Activated naive CD4-positive, alpha-beta T cell treated with anti-CD3 and anti-CD28 coated beads, Interleukin-2, amount 10 ng/mL, durations not matched to agents 7 days and 5 days (primary cell): ENCODE measurements around the gene CHD3.

Source experiments
- CTCF ChIA-PET: fragments of 350-600 bp; sonication (Branson Sonifier 250); formaldehyde crosslinking; loops from one replicate; lab custom pipeline; 2021; ENCODE audit warnings: antibody characterized with exemption; lab: Charles Lee
- DNase-seq: peaks from one replicate; pipeline ENCODE4 v3.0.0-alpha.2; 2020
- H3K27ac Mint-ChIP-seq: one replicate; pipeline ENCODE4 v1.8.0; 2021; ENCODE audit warnings: mild to moderate bottlenecking, moderate library complexity, mixed read lengths
- H3K27me3 Mint-ChIP-seq: one replicate; pipeline ENCODE4 v1.8.0; 2021; ENCODE audit warnings: mild to moderate bottlenecking, mixed read lengths
- H3K36me3 Mint-ChIP-seq: one replicate; pipeline ENCODE4 v1.8.0; 2021; ENCODE audit warnings: mixed read lengths
- H3K4me1 Mint-ChIP-seq: one replicate; pipeline ENCODE4 v1.8.0; 2021; ENCODE audit warnings: mixed read lengths
- H3K4me3 Mint-ChIP-seq: one replicate; pipeline ENCODE4 v1.8.0; 2021; ENCODE audit warnings: mild to moderate bottlenecking, moderate library complexity, mixed read lengths
- H3K9me3 Mint-ChIP-seq: one replicate; pipeline ENCODE4 v1.8.0; 2021; ENCODE audit warnings: mixed read lengths

The CHD3 gene

DNA sequence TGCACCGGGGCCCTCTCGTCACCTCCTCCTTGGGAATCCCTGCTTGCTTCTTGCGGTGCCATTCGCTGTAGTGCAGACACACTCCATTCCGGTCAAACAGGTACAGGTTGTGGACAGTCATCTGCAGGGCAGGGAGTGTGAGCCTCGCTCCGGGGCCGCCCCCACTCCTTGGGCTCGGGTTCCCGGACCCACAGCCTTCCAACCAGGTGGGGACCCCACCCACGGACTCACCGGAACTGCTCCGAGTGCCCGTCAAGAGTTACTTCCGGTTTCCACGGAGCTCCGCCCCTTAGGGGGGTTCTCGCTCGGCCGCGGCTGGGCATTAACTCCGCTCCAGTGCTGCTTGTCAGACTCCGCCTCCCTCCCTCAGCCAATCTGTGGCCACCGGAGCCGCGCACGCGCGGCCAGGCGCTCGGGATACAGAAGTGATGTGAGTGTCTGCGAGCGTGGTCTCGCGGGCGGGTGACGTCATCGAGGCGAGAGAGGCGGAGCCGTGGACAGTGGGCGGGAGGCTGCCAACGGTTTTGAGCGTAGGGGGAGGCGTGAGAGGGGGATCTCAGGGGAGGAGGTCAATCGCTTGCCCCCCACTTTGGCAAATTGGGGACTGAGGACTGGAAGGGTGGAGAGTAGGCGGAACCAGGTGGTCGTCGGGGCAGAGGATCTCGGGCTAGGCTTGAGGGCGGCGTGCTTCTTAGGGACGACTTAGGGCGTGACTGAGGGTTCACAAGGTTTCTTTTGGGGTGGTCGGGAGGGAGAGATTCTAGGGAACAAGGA is 43.3 kb downstream of the CHD3 start, which contains the start of the genes CNTROB and TRAPPC1:
Gene CNTROB, plus strand, starts transcription at position 498 of the 774 bp plus-strand sequence. CDS start 874 bp downstream, outside the sequence.
Gene TRAPPC1, minus strand, starts transcription at position 238 of the 774 bp plus-strand sequence. Its CDS starts 117 bp downstream, at position 121.
- no peaks in the 10 kb centered on the region for H3K27me3 Mint-ChIP-seq
- no peaks in the 10 kb centered on the region for H3K9me3 Mint-ChIP-seq
- peaks cover 39% of the 10 kb centered on the region for H3K36me3 Mint-ChIP-seq
- peak within 1 kb of the TSS; percentile 95 for H3K27ac Mint-ChIP-seq
- H3K4me3 Mint-ChIP-seq = peak within 1 kb of the TSS; percentile 91
- DNase-seq = peak; percentile 100
- CTCF ChIA-PET = interaction anchor here (0.5 to 3.9 kb wide), 18 partner anchors 8 to 298 kb away, joined by 3 to 33 read pairs (median 4); partner anchors contain the start of genes NAA38, RNF227 and TP53
- H3K4me1 Mint-ChIP-seq = peaks cover 52% of the 10 kb centered on the region

DNA sequence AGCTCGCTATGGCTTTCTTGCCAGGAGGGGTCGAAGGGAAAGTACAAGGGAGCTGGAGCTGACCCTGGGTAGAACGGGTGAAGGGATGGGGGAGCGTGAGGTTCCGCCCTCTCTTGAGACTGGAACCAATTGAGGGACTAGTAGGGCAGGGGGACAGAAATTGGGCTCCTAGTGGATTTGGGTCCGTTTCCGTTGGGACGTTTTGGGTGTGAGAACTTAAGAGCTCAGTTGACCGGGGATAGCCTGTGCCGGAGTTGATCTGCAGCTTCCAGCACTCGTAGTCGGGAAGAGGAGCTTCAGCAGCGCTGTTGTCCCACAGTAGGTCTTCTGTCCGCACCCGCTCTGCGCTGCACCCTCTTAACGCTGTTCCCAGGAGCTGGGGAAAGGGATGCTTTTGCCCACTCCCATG is 43.9 kb downstream of the CHD3 start:
- no peaks in the 10 kb centered on the region for H3K27me3 Mint-ChIP-seq
- no peaks in the 10 kb centered on the region for H3K9me3 Mint-ChIP-seq
- peaks cover 53% of the 10 kb centered on the region for H3K4me1 Mint-ChIP-seq
- CTCF ChIA-PET = interaction anchor here (0.5 to 3.9 kb wide), 21 partner anchors 8 to 299 kb away, joined by 3 to 33 read pairs (median 4); partner anchors contain the start of genes NAA38 and RNF227
- peak overlapping the region; percentile 91 for H3K4me3 Mint-ChIP-seq
- H3K27ac Mint-ChIP-seq = peak overlapping the region; percentile 95
- peaks cover 43% of the 10 kb centered on the region for H3K36me3 Mint-ChIP-seq
- peak; percentile 53 for DNase-seq

DNA sequence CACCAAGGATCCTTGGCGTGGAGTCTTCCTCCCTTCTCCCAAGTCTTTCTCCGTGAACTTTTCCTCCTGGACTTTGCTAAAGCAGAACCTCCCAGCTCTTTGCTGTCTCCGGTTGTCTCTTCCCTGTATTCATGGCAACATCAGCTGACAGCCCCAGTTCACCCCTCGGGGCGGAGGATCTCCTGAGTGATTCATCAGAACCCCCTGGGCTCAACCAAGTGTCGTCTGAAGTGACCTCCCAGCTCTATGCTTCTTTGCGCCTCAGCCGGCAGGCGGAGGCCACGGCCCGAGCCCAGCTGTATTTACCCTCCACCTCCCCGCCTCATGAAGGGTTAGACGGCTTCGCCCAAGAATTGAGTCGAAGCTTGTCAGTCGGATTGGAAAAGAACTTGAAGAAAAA is 44.4 kb downstream of the CHD3 start:
- CTCF ChIA-PET = interaction anchor here (0.5 to 3.9 kb wide), 21 partner anchors 7 to 299 kb away, joined by 3 to 33 read pairs (median 4); partner anchors contain the start of genes NAA38 and RNF227
- Mint-ChIP-seq H3K4me1 (peaks cover 52% of the 10 kb centered on the region), H3K27ac (peak overlapping the region; percentile 95), H3K27me3 (no peaks in the 10 kb centered on the region), H3K4me3 (peak overlapping the region; percentile 91), H3K9me3 (no peaks in the 10 kb centered on the region), H3K36me3 (peaks cover 42% of the 10 kb centered on the region)
- peak; percentile 55 for DNase-seq

DNA sequence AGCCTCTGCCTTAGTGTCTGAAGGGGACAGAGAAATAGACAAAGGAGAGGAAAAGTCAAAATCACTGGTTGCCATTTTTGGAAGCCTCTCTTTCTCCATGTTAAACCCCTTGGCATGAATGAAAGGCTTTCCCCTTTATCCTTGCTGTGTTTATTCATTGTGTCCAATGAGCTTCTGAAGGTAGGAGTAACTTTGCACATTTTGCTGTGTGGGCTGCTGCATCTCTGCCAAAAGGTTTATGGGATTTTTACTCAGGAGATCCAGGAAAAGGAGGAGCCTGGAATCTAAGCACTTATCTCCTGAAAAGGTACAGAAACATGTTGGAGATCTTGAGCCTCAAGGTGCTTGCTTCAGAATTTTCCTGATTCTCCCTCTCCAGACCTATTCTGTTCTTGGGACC is 47.3 kb downstream of the CHD3 start:
- Mint-ChIP-seq H3K27me3 (no peaks in the 10 kb centered on the region), H3K4me1 (peaks cover 39% of the 10 kb centered on the region), H3K27ac (no peak overlapping the region), H3K4me3 (no peak overlapping the region), H3K9me3 (no peaks in the 10 kb centered on the region), H3K36me3 (peaks cover 47% of the 10 kb centered on the region)
- DNase-seq = no peak
- CTCF ChIA-PET = interaction anchor here (1.1 to 1.2 kb wide), 2 partner anchors 54 to 102 kb away, joined by 3 to 4 read pairs; partner anchors contain the start of gene KDM6B

DNA sequence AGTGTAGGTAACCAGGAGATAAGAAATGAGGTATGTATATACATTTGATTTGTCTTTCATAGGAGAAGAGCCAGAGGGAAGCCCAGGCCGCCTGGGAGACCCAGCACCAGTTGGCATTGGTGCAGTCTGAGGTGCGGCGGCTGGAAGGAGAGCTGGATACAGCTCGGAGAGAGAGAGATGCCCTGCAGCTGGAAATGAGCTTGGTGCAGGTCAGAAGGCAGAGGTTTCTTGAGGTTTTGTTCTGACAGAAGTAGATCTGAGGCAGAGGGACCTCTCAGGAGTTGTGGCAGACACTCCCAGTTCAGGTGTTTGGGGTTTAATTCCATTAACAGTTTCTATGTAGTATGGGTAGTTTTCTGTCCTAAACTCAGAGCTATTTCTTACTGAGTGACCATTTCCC is 51.4 kb downstream of the CHD3 start:
- Mint-ChIP-seq H3K4me3 (no peak overlapping the region), H3K27me3 (no peaks in the 10 kb centered on the region), H3K36me3 (peaks cover 68% of the 10 kb centered on the region), H3K9me3 (no peaks in the 10 kb centered on the region), H3K27ac (no peak overlapping the region), H3K4me1 (peaks cover 10% of the 10 kb centered on the region)
- CTCF ChIA-PET = interaction anchor here (0.9 to 2.0 kb wide), 4 partner anchors 8 to 76 kb away, joined by 4 to 8 read pairs (median 6); partner anchors contain the start of genes CNTROB and TRAPPC1
- no peak for DNase-seq

DNA sequence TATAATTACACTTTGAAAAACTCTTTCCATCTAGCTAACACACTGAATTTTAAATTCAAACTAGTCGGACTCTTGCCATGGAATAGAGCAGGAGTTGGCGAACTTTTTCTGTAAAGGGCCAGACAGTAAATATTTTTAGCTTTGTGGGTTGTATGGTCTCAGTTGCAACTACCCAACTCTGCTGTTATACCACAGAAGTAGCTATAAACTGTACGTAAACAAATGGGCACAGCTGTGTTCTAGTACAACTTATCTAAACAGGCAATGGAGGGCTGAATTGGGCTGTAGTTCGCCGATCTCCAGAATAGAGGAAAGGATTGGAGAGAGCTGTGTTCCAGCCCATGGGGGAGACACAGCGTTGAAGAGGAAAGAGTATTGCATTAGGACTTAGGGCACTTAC is 52.2 kb downstream of the CHD3 start:
- H3K27ac Mint-ChIP-seq = no peak overlapping the region

DNA sequence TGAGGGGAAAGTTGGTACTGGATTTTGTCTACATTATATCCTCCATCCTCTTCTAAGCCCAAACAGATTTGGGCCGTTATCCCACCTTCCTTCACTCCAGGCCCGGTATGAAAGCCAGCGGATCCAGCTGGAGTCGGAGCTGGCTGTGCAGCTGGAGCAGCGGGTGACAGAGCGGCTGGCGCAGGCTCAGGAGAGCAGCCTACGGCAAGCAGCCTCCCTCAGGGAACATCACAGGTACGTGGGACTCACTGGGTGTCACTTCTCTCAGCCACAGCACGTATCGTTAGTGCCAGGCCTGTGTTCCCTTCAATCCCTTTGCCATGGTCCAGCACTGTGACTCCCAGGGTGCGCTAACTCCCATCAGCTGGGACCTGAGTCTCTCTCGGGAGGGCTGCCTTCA is 54.7 kb downstream of the CHD3 start:
- no peak overlapping the region for H3K27ac Mint-ChIP-seq
- H3K4me3 Mint-ChIP-seq = no peak overlapping the region
- no peak for DNase-seq
- CTCF ChIA-PET = interaction anchor here (3.9 kb wide), 1 partner anchor 45 kb away, joined by 14 read pairs; no protein-coding TSS in a partner anchor
- peaks cover 76% of the 10 kb centered on the region for H3K36me3 Mint-ChIP-seq
- H3K27me3 Mint-ChIP-seq = no peaks in the 10 kb centered on the region
- no peaks in the 10 kb centered on the region for H3K9me3 Mint-ChIP-seq
- H3K4me1 Mint-ChIP-seq = peaks cover 5% of the 10 kb centered on the region

More for the DNA sequence above, 52.2 kb downstream of the CHD3 start:
- no peak overlapping the region for H3K4me3 Mint-ChIP-seq
- H3K27me3 Mint-ChIP-seq = no peaks in the 10 kb centered on the region
- CTCF ChIA-PET = interaction anchor here (0.9 to 2.0 kb wide), 4 partner anchors 9 to 77 kb away, joined by 4 to 8 read pairs (median 6); partner anchors contain the start of genes CNTROB and TRAPPC1
- H3K9me3 Mint-ChIP-seq = no peaks in the 10 kb centered on the region
- no peak for DNase-seq
- H3K36me3 Mint-ChIP-seq = peaks cover 69% of the 10 kb centered on the region
- H3K4me1 Mint-ChIP-seq = peaks cover 6% of the 10 kb centered on the region

DNA sequence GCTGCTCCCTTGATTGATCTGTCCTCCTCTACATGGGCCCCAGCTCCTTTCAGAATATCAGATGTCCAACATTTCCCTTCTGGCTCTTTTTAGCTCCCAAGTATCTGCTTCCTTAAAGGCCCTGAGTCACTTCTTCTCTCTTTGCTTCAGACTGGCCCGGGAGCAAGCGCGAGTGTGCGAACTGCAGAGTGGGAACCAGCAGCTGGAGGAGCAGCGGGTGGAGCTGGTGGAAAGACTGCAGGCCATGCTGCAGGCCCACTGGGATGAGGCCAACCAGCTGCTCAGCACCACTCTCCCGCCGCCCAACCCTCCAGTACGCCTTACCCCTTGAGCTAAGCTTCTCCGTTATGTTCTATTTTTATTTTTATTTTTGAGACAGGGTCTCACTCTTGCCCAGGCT is 55.7 kb downstream of the CHD3 start:
- Mint-ChIP-seq H3K27me3 (no peaks in the 10 kb centered on the region), H3K9me3 (no peaks in the 10 kb centered on the region), H3K27ac (no peak overlapping the region), H3K4me3 (no peak overlapping the region), H3K4me1 (peaks cover 7% of the 10 kb centered on the region), H3K36me3 (peaks cover 82% of the 10 kb centered on the region)
- DNase-seq = no peak
- CTCF ChIA-PET = interaction anchor here (0.6 to 4.3 kb wide), 4 partner anchors 11 to 87 kb away, joined by 3 to 21 read pairs (median 8); partner anchors contain the start of genes CNTROB, NAA38 and TRAPPC1

DNA sequence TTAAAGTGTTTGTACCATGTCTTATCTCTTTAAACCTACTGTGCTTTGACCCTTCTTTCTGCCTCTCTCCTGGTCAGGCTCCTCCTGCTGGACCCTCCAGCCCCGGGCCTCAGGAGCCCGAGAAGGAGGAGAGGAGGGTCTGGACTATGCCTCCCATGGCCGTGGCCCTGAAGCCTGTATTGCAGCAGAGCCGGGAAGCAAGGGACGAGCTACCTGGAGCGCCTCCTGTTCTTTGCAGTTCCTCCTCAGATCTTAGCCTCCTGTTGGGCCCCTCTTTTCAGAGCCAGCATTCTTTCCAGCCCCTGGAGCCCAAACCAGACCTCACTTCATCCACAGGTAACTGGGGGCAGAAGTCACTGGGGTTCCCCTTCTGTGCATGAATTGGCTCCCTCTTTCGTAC is 57.1 kb downstream of the CHD3 start:
- no peak overlapping the region for H3K4me3 Mint-ChIP-seq
- H3K27ac Mint-ChIP-seq = peak overlapping the region; percentile 28
- H3K36me3 Mint-ChIP-seq = peaks cover 81% of the 10 kb centered on the region
- DNase-seq = no peak
- CTCF ChIA-PET = interaction anchor here (3.9 to 4.3 kb wide), 2 partner anchors 13 to 43 kb away, joined by 14 to 21 read pairs; partner anchors contain the start of genes CNTROB and TRAPPC1
- no peaks in the 10 kb centered on the region for H3K9me3 Mint-ChIP-seq
- H3K4me1 Mint-ChIP-seq = peaks cover 17% of the 10 kb centered on the region
- no peaks in the 10 kb centered on the region for H3K27me3 Mint-ChIP-seq

DNA sequence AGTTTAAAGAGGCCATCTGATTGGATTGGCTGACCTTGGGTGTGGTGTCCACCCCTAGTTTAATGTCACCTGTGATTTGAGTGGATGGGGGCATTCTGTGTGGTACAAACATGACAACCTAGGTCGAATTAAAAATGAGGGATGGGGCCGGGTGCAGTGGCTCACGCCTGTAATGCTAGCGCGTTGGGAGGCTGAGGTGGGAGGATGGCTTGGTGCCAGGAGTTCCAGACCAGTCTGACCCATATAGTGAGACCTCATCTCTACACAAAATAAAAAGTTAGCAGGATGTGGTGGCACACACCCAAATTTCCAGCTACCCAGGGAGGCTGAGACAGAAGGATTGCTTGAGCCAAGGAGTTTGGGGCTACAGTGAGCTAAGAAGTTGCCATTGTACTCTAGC is 57.9 kb downstream of the CHD3 start:
- Mint-ChIP-seq H3K4me3 (no peak overlapping the region), H3K4me1 (peaks cover 24% of the 10 kb centered on the region), H3K36me3 (peaks cover 76% of the 10 kb centered on the region), H3K27me3 (no peaks in the 10 kb centered on the region), H3K27ac (no peak overlapping the region), H3K9me3 (no peaks in the 10 kb centered on the region)
- DNase-seq = no peak
- CTCF ChIA-PET = interaction anchor here (3.9 to 4.3 kb wide), 2 partner anchors 14 to 42 kb away, joined by 14 to 21 read pairs; partner anchors contain the start of genes CNTROB and TRAPPC1

DNA sequence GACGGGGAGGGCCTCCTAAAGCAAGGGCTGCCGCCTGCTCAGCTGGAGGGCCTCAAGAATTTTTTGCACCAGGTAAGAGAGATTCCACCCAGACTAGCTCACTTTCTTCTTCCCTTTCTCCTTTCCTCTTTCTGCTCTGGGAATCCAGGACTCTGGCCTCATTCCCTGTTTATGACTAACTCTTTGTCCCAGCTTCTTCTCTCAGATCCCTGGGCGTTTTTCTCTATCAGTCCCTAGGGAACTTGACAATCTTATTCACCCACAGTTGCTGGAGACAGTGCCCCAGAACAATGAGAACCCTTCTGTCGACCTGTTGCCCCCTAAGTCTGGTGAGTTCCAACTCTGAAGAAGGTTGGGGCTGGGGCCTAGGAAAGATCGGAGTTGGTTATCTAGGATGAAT is 59.1 kb downstream of the CHD3 start:
- Mint-ChIP-seq H3K9me3 (no peaks in the 10 kb centered on the region), H3K4me1 (peaks cover 34% of the 10 kb centered on the region), H3K36me3 (peaks cover 68% of the 10 kb centered on the region), H3K27me3 (no peaks in the 10 kb centered on the region), H3K27ac (no peak overlapping the region), H3K4me3 (no peak overlapping the region)
- CTCF ChIA-PET = interaction anchor here (4.3 kb wide), 1 partner anchor 15 kb away, joined by 21 read pairs; the partner anchor contains the start of genes CNTROB and TRAPPC1
- DNase-seq = no peak

DNA sequence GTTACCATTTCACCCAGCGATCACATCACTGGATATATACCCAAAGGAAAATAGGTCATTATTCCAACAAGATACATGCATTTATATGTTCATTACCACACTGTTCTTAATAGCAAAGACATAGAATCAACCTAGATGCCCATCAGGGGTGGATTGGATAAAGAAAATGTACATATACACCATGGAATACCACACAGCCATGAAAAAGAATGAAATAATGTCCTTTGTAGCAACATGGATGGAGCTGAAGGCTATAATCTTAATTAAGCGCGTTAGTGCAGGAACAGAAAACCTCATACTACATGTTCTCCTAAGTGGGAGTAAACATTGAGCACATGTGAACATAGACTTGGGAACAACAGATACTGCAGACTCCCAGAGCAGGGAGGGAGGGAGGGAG is 62.0 kb downstream of the CHD3 start:
- CTCF ChIA-PET = interaction anchor here (0.5 kb wide), 1 partner anchor 31 kb away, joined by 3 read pairs; no protein-coding TSS in a partner anchor
- Mint-ChIP-seq H3K4me3 (no peak overlapping the region), H3K4me1 (peaks cover 47% of the 10 kb centered on the region), H3K27ac (peak overlapping the region; percentile 86), H3K9me3 (no peaks in the 10 kb centered on the region), H3K27me3 (no peaks in the 10 kb centered on the region), H3K36me3 (peaks cover 46% of the 10 kb centered on the region)
- no peak for DNase-seq

DNA sequence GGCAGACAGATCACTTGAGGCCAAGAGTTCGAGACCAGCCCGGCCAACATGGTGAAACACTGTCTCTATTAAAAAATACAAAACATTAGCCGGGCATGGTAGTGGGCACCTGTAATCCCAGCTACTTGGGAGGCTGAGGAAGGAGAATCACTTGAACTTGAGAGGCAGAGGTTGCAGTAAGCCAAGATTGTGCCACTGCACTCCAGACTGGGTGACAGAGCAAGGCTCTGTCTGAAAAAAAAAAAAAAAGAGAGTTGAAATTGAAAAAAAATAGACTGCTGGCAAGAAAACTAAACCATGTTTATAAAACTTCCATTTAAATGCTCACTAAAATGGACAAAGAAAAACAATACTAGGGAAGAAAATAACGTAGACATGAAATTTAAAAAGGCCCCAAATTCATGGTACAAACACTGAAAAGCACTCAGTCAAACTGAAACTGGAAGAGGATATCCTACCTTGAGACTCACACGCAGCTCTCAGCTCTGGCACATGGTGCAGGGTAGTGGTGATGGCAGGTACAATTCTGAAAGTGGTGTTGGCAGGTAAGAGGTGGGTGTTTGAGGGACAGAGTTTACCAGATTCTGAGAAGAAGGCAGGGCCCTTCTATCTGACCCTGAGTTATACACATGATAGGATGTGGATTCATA is 62.7 kb downstream of the CHD3 start:
- peak; percentile 72 for DNase-seq
- H3K27me3 Mint-ChIP-seq = no peaks in the 10 kb centered on the region
- H3K4me1 Mint-ChIP-seq = peaks cover 45% of the 10 kb centered on the region
- peaks cover 39% of the 10 kb centered on the region for H3K36me3 Mint-ChIP-seq
- H3K4me3 Mint-ChIP-seq = peak overlapping the region; percentile 0
- peak overlapping the region; percentile 86 for H3K27ac Mint-ChIP-seq
- CTCF ChIA-PET = no interaction called here
- H3K9me3 Mint-ChIP-seq = no peaks in the 10 kb centered on the region
